Tongue (tissue), 2 donors: ENCODE results near the gene CHMP2A. TPM values are rescaled to one million over a fixed set of nuclear protein-coding genes. Genes with fewer than 3 reads are reported as not detected.

ENCODE experiments used
- DNase-seq: peaks from one replicate; pipeline ENCODE4 v3.0.0-alpha.2; 2015
- total RNA-seq: library from RNA; depleted of rRNA; stranded (reverse); fragments of >200 nt; gene quantifications from one replicate; pipeline ENCODE4 v1.2.3, GENCODE V29; 2014

CHMP2A gene
- total RNA-seq, 1 donor from 2014 or later = 49.4 TPM

- peak; percentile 82 for DNase-seq
Measured at GRCh38 chr19:58538257-58539168, 16.4 kb downstream of the CHMP2A start.

GRCh38 chr19:58536852-58537798 is 17.8 kb downstream of the CHMP2A start:
- DNase-seq = no peak

GRCh38 chr19:58535857-58536256 is 19.0 kb downstream of the CHMP2A start:
- DNase-seq = no peak

GRCh38 chr19:58531034-58531840 is 23.7 kb downstream of the CHMP2A start:
- no peak for DNase-seq

- DNase-seq = no peak
Measured at GRCh38 chr19:58529405-58529804, 25.5 kb downstream of the CHMP2A start.

GRCh38 chr19:58522709-58523108 is 32.2 kb downstream of the CHMP2A start:
- DNase-seq = no peak

- DNase-seq = no peak
Measured at GRCh38 chr19:58521651-58522050, 33.3 kb downstream of the CHMP2A start.

GRCh38 chr19:58520257-58520599 is 34.7 kb downstream of the CHMP2A start:
- no peak for DNase-seq

- peak; percentile 97 for DNase-seq
Measured at GRCh38 chr19:58519355-58520256, 35.3 kb downstream of the CHMP2A start, which contains the start of gene ZBTB45. Gene ZBTB45 (minus strand): TSS chr19:58519810. CDS start chr19:58517673, 2,137 bp downstream.

- DNase-seq = peak; percentile 87
Measured at GRCh38 chr19:58519087-58519354, 35.9 kb downstream of the CHMP2A start.

- DNase-seq = no peak
Measured at GRCh38 chr19:58518256-58519086, 36.4 kb downstream of the CHMP2A start.

- DNase-seq = no peak
Measured at GRCh38 chr19:58516964-58517833, 37.7 kb downstream of the CHMP2A start.

- DNase-seq = no peak
Measured at GRCh38 chr19:58516246-58516836, 38.6 kb downstream of the CHMP2A start.

- no peak for DNase-seq
Measured at GRCh38 chr19:58515259-58515658, 39.6 kb downstream of the CHMP2A start.

- DNase-seq = no peak
Measured at GRCh38 chr19:58514564-58515022, 40.3 kb downstream of the CHMP2A start.

- DNase-seq = peak; percentile 95
Measured at GRCh38 chr19:58513694-58514563, 41.0 kb downstream of the CHMP2A start.

- DNase-seq = no peak
Measured at GRCh38 chr19:58513213-58513693, 41.7 kb downstream of the CHMP2A start.
